IPS-15b (cell line): Measurements from ENCODE around the gene TNXB.
"Not testable (repeated sequence)": the region's sequence is repeated elsewhere in the genome, so short reads cannot be mapped to it uniquely, and the experiment has no call there.

Experiments
- H3K27me3 ChIP-seq: one replicate; pipeline ENCODE4 v1.6.1; 2013; ENCODE audit warnings: low read length; ENCODE audit not compliant: control insufficient read depth, insufficient read depth
- H3K36me3 ChIP-seq: one replicate; pipeline ENCODE4 v1.6.1; 2013; ENCODE audit warnings: low read length; ENCODE audit not compliant: control insufficient read depth, insufficient read depth
- H3K4me1 ChIP-seq: one replicate; pipeline ENCODE4 v1.6.1; 2013; ENCODE audit warnings: mild to moderate bottlenecking, low read length; ENCODE audit not compliant: control insufficient read depth, insufficient read depth
- H3K4me3 ChIP-seq: one replicate; pipeline ENCODE4 v1.5.1; 2013; ENCODE audit warnings: low read depth, low read length
- H3K9ac ChIP-seq: one replicate; pipeline ENCODE4 v1.6.1; 2013; ENCODE audit warnings: low read depth, mild to moderate bottlenecking, low read length
- H3K9me3 ChIP-seq: one replicate; pipeline ENCODE4 v1.6.1; 2013; ENCODE audit warnings: mild to moderate bottlenecking, low read length; ENCODE audit not compliant: control insufficient read depth, insufficient read depth

Gene TNXB

DNA sequence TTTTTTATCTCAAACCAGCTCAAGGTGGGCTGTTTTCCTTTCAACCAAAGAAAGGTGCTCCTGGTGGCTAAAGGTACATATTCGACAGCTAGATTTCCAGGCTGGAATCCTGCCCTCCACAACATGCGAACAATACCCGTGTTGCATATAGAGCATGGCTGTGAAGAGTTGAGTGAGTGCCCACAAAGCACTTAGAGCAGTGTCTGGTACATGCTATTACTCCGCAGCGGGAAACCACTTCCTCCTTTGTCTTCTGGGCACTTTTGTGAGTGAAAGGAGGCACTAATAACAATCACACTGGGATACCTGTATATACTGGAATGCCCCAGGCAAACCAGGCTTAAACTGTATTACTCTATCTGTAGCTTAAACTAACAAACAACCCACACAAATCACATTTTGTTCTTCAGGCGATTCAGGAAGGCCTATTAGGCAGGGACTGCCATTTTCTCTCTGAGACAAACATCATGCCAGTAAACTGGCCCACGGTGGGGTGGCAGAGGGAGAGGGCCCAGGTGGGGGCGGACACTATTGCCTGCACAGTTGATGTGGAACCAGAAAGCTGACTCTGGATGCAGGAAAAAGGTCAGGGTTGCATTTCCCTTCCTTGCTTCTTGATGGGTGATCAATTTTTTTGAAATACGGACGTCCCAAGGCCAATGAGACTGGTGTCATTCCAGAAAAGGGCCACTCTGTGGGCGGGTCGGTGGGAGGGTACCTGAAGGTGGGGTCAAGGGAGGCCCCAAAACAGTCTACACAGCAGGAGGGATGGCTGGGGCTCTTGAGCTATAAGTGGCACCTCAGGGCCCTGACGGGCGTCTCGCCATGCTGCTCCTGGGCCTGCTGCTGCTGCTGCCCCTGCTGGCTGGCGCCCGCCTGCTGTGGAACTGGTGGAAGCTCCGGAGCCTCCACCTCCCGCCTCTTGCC is 71.3 kb downstream of the TNXB start, which contains the start of gene CYP21A2:
Gene CYP21A2, plus strand, starts transcription at position 818 of the 927 bp plus-strand sequence. Its CDS starts 8 bp downstream, at position 826.
- not testable (repeated sequence) for H3K27me3 ChIP-seq, H3K9ac ChIP-seq, H3K36me3 ChIP-seq, H3K9me3 ChIP-seq, H3K4me3 ChIP-seq, H3K4me1 ChIP-seq

DNA sequence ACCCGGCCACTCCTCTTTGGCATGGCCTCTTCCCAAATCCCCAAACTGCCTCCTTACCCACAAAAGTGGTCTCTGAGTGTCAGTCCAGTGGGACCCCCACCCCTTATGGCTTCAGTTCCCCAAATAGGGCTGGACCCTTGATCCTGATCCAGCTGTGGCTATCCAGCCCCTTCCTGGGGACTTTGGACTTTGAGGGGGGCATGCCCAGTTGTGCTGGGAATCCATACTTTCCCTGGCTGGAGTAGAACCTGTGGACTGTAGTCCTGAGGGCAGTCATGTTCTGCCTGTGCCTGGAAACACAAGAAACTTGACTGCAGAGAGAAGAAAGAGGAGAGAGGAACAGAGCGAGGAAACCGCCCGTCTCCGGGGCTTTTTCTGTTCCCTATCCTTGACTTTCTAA is 72.0 kb downstream of the TNXB start:
- not testable (repeated sequence) for H3K36me3 ChIP-seq, H3K9me3 ChIP-seq, H3K27me3 ChIP-seq, H3K4me1 ChIP-seq, H3K4me3 ChIP-seq, H3K9ac ChIP-seq

DNA sequence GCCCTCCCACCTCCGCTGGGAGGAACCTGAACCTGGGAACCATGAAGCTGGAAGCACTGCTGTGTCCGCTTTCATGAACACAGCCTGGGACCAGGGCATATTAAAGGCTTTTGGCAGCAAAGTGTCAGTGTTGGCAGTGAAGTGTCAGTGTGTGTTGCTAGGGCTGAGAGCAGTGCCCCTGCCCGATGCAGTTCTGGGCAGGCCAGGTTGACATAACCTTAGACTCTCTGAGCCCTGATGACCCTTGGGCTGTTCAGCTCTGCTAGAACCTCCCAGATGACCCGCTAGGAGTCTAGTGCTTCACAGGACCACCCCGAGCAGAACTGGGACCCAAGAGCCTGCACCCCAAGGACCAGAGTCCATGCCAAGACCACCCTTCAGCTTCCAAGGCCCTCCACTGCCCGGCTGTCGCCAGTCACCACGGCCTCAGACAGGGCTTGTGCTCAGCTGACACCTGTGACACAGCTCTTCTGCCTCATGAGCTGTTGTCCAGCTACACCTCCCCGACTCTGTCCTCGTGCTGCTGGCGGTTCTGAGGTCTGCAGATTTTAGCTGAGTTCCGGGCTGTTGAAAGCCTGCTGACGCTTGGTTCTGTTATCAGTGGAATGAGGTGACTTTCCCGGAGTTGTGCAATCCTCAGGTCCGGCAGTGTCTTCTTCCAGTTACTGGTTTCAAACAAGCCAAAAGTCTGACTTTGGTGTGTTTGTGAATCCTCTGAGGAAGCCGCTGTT is 73.7 kb downstream of the TNXB start:
- not testable (repeated sequence) for H3K36me3 ChIP-seq, H3K9ac ChIP-seq, H3K9me3 ChIP-seq, H3K4me1 ChIP-seq, H3K4me3 ChIP-seq, H3K27me3 ChIP-seq

DNA sequence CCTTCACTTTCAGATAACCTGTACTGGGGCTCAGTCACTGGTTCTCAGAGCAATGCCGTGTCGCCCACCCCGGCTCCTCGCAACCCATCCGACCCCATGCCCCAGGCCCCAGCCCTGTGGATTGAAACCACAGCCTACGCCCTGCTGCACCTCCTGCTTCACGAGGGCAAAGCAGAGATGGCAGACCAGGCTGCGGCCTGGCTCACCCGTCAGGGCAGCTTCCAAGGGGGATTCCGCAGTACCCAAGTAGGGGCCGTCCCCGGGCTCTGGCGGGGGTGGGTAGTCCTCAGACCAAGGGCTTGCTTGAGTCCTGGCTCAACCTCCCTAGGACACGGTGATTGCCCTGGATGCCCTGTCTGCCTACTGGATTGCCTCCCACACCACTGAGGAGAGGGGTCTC is 79.6 kb downstream of the TNXB start:
- not testable (repeated sequence) for H3K36me3 ChIP-seq, H3K27me3 ChIP-seq, H3K4me1 ChIP-seq, H3K4me3 ChIP-seq, H3K9me3 ChIP-seq, H3K9ac ChIP-seq

DNA sequence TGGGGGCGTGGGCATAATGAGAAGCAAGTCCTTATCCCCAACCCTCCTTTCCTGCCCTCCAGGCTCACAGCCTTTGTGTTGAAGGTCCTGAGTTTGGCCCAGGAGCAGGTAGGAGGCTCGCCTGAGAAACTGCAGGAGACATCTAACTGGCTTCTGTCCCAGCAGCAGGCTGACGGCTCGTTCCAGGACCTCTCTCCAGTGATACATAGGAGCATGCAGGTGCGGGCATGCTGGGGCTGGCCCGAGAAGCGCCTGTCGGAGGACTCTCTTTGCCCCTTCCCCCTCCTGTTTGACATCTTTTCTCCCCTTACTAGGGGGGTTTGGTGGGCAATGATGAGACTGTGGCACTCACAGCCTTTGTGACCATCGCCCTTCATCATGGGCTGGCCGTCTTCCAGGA is 80.5 kb downstream of the TNXB start:
- H3K4me1 ChIP-seq, H3K36me3 ChIP-seq, H3K9ac ChIP-seq, H3K27me3 ChIP-seq, H3K9me3 ChIP-seq, H3K4me3 ChIP-seq: not testable (repeated sequence)

DNA sequence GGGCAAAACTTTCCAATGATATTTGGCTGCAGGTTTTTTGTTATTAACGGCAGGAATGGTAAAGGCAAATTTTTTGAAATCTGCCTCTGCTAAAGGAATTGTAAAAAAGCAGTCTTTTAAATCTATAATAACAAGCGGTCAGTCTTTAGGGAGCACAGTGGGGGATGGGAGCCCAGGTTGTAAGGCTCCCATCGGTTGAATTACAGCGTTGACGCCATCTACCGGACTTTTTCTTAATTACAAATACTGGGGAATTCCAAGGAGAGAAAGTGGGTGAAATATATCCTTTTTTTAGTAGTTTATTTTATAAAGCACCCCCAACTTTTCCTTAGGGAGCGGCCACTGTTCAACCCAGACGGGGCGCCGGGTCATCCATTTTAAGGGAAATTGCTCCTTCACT is 87.0 kb downstream of the TNXB start:
- H3K9me3 ChIP-seq, H3K4me3 ChIP-seq, H3K27me3 ChIP-seq, H3K9ac ChIP-seq, H3K36me3 ChIP-seq, H3K4me1 ChIP-seq: not testable (repeated sequence)

DNA sequence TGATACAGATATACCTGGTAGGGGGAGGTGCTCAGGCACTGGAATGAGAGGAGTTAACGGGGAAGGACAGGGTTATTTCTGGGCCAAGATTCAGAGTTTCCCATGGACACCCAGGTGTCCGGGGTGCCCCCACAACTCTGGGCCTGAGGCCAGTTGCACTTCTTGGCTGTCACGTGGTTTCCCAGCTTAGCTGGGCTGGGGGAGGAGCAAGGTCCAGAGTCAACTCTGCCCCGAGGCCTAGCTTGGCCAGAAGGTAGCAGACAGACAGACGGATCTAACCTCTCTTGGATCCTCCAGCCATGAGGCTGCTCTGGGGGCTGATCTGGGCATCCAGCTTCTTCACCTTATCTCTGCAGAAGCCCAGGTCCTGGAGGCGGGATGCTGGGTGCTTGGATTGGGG is 94.6 kb downstream of the TNXB start, which contains the start of gene C4B:
Gene C4B, plus strand, starts transcription at position 249 of the 400 bp plus-strand sequence. Its CDS starts 51 bp downstream, at position 300.
- H3K9ac ChIP-seq, H3K27me3 ChIP-seq, H3K4me1 ChIP-seq, H3K4me3 ChIP-seq, H3K36me3 ChIP-seq, H3K9me3 ChIP-seq: not testable (repeated sequence)

DNA sequence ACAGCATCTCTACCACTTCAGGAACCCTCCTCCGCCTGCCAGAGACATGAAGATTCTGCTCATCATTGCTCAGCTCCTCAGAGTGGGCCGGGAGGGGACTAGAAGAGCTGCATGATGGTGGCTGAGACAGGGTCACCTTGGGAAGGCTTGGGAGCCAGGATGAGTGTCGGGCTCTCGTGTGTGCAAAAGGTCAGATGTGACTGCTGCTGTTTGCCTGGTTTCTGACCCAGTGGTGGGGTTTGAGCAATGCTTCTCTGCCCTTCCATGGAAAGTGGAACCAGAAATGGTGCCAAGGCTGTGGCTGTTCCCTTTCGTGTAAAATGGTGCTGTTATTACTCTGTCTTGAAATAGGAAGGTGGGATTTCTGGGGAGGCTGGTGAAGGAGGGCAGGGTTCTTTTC is 95.4 kb downstream of the TNXB start:
- H3K9me3 ChIP-seq, H3K4me1 ChIP-seq, H3K4me3 ChIP-seq, H3K36me3 ChIP-seq, H3K9ac ChIP-seq, H3K27me3 ChIP-seq: not testable (repeated sequence)

DNA sequence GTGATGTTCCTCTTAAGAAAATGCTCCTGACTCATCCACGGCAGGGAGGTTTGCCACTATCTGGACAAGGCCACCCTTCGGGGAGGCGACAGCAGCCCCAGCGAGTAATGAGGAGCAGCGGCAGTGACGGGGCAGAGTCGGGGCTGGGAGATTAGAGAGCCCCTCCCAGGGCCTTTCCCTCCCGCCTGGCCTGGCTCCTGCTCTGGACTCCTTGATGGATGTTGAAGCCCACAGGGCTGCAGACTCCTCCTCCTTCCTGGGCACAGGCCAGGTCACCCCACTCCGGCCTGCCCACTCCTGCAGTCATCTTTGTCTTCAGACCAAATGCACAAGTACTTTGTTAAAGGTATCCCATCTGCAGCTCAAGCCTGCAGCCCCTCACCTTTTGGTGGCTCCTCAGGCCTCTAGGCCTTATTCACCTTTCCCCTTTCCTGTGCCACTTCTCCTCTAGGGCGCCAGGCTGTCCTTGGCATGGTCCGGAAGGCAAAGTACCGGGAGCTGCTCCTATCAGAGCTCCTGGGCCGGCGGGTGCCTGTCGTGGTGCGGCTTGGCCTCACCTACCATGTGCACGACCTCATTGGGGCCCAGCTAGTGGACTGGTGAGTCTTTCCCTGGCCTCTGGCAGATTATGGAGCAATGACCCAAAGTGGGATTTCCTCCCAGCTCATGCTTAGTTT is 96.1 kb downstream of the TNXB start:
- not testable (repeated sequence) for H3K4me1 ChIP-seq, H3K4me3 ChIP-seq, H3K36me3 ChIP-seq, H3K9me3 ChIP-seq, H3K27me3 ChIP-seq, H3K9ac ChIP-seq

DNA sequence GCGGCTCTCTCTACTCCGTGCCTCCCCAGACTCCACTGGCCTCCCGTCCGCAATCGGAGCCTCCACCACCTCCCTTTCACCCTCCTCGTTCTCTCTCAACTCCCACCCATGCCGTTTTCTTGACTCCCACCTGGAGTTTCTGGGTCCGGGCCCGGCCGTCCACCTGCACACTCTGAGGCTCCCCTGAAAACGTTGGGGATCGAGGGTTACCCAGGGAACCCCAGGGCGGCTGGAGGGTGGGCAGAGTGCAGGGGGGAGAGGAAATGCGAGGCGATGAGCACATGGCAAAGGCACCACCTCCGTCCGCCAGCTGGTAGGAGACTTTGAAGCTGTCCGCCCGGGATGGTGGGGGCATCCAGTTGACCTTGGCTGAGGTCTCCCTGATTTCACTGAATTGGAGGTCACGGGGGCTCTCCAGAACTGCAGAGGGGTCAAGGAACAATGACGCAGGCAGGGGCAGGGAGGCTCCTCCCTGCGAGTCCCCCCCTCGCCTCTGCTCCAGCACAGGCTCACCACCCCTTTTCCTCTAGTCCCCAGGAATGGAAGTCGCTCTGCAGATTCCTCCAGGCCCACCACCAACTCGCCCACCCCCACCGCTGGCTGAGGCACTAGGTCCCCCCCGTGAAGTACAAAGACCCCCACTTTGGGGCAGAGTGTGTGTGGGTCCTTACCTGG is 98.1 kb downstream of the TNXB start:
- H3K9ac ChIP-seq, H3K9me3 ChIP-seq, H3K4me3 ChIP-seq, H3K36me3 ChIP-seq, H3K27me3 ChIP-seq, H3K4me1 ChIP-seq: not testable (repeated sequence)

DNA sequence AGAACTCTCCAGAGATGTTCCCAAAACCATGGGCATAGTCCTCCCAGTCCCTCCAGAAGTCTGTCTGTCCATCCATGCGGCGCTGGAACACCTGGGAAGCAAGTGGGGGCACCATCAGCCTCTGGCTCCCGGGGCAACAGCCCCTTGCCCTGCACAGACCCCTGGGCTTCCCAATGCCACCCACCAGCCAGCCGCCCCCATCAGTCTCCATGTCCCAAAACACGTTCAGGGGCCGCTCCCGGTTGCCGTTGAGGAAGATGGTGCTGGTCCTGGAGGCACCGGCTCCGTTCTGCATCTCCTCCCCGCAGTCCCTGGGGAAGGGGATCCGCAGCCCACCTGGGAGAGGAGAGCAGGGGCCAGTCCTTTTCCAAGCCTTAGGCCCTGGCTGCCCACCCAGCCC is 99.6 kb downstream of the TNXB start:
- H3K9ac ChIP-seq, H3K36me3 ChIP-seq, H3K9me3 ChIP-seq, H3K4me1 ChIP-seq, H3K4me3 ChIP-seq, H3K27me3 ChIP-seq: not testable (repeated sequence)
